Measurements from ENCODE around the gene DTNB.

GRCh38 chr2:25419678-25420242 lies 253.6 kb downstream of the DTNB start:
- no peak for TF ChIP-seq CTCF (IDR thresholded peaks at IDR 0.05)
- no peak for TF ChIP-seq EZH2 (IDR thresholded peaks at IDR 0.05; ENCODE audit: borderline replicate concordance, insufficient read depth, low read depth, low read length, poor library complexity, severe bottlenecking)

Data from B cell (primary cell).